Left kidney (tissue), 2 donors: ENCODE measurements around the gene GBP6. TPM values are rescaled to one million over a fixed set of nuclear protein-coding genes. Genes with fewer than 3 reads are reported as not detected.
"Not testable (repeated sequence)": the region's sequence is repeated elsewhere in the genome, so short reads cannot be mapped to it uniquely, and the experiment has no call there.

ENCODE experiments used
- DNase-seq: peaks from one replicate; pipeline ENCODE4 v3.0.0-alpha.2; 2013
- polyA plus RNA-seq: library from polyadenylated mRNA; unstranded; fragments of 120-200 nt; gene quantifications from one replicate; pipeline ENCODE4 v1.2.1, GENCODE V29; 2013; ENCODE audit not compliant: insufficient read length

The GBP6 gene
- polyA plus RNA-seq, 1 donor, result not detected

- no peak for DNase-seq
Measured at GRCh38 chr1:89367221-89367620, 3.4 kb downstream of the GBP6 start.

GRCh38 chr1:89369331-89369730 lies 5.5 kb downstream of the GBP6 start:
- DNase-seq, result no peak

GRCh38 chr1:89373810-89374209 lies 10.0 kb downstream of the GBP6 start:
- DNase-seq, result not testable (repeated sequence)

DNA sequence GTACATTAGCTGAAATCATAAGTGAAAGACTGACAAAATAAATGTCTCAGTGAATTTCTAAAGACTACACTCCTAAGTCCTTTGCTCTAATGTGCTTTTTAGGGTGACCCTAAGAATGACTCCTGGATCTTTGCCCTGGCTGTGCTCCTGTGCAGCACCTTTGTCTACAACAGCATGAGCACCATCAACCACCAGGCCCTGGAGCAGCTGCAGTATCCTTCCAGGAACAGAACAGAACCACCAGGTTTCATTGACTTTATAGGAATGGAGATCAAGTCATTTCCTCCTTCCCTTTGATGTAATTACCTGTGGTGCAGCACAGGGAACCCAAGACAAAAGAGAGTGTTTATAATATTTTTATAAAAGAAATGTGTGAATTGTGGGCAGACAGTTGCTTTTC lies 14.1 kb downstream of the GBP6 start:
- no peak for DNase-seq

DNA sequence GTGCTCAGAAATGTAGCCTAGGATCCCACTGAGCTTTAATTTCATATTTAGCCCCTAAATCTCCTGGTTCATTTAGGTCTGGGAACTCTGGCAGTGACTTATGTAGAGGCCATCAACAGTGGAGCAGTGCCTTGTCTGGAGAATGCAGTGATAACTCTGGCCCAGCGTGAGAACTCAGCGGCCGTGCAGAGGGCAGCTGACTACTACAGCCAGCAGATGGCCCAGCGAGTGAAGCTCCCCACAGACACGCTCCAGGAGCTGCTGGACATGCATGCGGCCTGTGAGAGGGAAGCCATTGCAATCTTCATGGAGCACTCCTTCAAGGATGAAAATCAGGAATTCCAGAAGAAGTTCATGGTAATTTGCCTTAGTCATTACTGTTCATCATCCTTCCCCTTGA lies 17.8 kb downstream of the GBP6 start:
- DNase-seq, result no peak

GRCh38 chr1:89382479-89382878 lies 18.6 kb downstream of the GBP6 start:
- DNase-seq, result no peak

DNA sequence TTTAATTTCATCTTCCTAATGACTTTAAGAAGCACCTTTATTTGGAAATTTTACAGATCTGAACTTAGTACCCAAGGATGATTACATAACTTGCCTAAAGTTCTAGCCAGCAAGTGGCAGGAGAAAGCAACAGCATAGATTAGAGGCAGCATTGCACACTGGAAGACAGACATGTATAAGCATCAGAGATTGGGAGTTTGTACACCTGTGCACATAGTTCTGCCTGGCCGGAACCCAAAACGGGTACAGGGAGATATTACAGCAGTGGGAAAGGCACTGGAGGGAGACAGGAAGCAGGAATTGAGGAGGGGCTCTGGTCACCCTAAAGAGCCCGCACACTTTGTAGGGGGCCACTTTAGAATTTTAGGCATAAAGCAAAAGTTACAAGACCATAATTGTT lies 19.3 kb downstream of the GBP6 start:
- DNase-seq, result no peak

- DNase-seq, result no peak
Measured at GRCh38 chr1:89390707-89391106, 26.8 kb downstream of the GBP6 start.

GRCh38 chr1:89391686-89392085 lies 27.8 kb downstream of the GBP6 start:
- DNase-seq, result no peak

DNA sequence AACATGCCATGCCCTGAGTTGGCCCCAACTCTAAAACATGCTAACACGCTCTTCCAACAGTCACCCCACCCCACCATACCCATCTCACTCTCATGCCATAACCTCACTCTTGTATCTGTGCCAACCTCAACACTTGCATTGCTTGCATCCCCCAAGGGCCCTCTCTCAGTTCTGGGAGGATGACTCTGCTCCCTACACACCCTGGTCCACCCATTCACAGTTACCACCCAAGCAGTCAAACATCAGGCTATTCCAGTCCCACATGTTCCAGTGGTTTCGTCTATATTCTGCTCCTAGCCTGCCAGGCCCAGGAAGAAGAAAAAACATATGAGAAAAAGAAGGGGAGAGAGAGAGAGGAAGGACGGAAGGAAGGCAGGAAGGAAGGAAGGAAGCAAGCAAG lies 31.0 kb downstream of the GBP6 start:
- DNase-seq, result no peak

DNA sequence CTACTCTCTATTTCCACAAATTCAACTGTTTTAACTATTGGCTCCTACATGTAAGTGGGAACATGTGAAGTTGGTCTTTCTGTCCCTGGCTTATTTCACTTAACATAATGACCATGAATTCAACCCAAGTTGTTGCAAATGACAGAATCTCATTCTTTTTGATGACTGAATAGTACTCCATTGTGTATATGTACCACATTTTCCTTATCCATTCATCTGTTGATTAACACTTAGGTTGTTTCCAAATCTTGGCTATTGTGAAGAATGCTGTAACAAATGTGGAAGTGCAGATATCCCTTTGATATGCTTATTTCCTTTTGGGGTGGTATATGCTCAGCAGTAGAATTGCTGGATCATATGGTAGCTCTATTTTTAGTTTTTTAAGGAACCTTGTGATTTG lies 33.0 kb downstream of the GBP6 start:
- DNase-seq, result no peak

DNA sequence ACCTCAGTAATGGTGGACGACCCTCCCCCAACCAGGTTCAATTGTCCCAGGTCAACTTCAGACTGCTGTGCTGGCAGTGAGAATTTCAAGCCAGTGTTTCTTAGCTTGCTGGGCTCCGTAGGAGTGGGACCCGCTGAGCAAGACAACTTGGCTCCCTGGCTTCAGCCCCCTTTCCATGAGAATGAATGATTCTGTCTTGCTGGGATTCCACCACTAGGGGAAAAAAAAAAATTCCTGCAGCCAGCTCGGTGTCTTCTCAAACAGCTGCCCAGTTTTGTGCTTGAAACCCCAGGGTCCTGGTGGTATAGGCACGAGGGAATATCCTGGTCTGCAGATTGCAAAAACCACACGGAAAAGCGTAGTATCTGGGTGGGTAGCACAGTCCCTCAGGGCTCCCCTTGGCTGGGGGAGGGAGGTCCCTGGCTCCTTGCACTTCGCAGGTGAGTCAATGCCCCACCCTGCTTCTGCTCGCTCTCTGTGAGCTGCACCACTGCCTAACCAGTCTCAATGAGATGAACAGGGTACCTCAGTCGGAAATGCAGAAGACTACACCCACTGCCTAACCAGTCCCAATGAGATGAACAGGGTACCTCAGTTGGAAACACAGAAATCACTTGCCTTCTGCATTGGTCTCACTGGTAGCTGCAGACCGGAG lies 41.5 kb downstream of the GBP6 start:
- no peak for DNase-seq

DNA sequence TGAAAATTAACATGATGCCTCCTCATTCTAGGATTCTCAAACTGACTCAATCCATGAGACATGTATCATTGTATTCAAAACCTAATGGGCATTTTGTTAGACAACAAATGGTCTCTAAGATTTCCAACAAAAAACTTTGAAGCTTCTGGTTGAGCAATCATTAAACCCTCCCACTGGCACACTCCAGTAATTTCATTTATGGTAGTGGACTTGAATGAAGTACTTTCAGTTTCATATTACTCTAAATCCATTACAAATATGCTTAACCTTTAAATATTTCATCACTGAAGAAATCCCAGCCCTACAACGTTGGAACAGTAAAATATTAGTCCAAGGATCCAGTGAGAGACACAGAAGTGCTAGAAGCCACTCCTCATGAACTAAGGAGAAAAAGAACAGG lies 43.5 kb downstream of the GBP6 start:
- DNase-seq, result no peak

GRCh38 chr1:89407768-89408167 lies 43.9 kb downstream of the GBP6 start:
- not testable (repeated sequence) for DNase-seq

GRCh38 chr1:89425056-89425455 lies 61.2 kb downstream of the GBP6 start:
- no peak for DNase-seq

DNA sequence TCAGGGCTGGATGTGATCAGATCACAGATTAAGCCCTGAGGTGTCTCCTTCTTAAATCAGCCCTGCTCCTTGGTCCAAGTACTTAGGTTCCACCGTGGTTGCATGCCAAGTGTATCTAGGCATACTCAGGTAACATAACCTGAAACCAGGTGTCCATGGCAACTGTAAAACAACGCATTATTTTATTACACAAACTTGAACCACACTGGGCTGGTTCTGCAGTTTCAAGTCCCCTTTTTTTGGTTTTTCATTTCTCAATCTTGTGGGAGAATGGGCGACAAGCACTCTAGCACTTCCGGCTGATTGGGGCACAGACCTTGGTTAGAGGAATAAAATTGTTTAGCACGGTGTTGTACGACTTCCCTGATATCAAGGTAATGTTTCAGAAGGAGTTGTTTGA lies 65.2 kb downstream of the GBP6 start:
- no peak for DNase-seq

GRCh38 chr1:89429681-89430080 lies 65.8 kb downstream of the GBP6 start:
- DNase-seq, result not testable (repeated sequence)

- DNase-seq, result no peak
Measured at GRCh38 chr1:89433421-89433820, 69.6 kb downstream of the GBP6 start.

DNA sequence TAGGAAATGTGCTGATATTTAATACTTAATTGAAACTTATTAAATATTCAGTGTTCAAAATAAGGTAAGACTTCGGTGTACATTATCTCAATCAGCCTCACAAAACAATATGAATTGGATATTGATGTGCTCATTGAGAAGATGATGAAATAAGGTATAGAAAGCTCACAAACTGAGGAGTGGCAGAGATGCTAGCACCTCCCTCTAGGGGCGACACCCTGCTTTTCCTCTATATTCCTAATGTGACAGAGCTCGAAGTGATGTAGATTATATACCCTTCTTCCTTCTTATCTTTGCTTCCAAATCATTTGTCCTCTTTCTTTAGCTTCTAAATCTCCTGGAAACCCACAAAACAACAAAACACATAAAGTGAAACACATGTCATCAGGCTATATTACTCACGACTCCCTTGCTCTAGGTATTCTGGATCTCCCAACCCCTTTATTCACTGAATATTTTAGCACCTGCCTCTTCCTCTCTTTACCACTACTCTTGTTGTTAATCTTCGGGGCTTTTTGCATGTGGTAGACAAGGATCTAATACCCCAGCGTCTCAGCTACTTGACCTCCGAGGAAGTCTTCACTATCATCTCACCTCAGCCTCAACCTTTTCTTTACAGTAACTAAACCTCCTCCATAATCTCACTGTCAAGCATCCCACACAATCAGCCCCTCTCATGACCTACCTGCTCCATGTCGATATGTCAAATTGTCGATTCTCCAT lies 70.4 kb downstream of the GBP6 start:
- not testable (repeated sequence) for DNase-seq

Other genes with a start within 250 kb of the GBP6 start
- 2.9 TPM for gene GBP2, start 237.9 kb upstream of the GBP6 start, polyA plus RNA-seq
- gene GBP7, start 188.1 kb upstream of the GBP6 start, polyA plus RNA-seq, result not detected
- 9.7 TPM for gene GBP4, start 165.1 kb upstream of the GBP6 start, polyA plus RNA-seq
- gene GBP5, start 91.2 kb upstream of the GBP6 start, polyA plus RNA-seq, result 0.28 TPM
- 11.7 TPM for gene LRRC8B, start 160.8 kb downstream of the GBP6 start, polyA plus RNA-seq